Transverse colon (tissue), 3 donors: Measurements from ENCODE around the gene C16orf86.

Source experiments
- EP300 ChIP-seq: sonication (generic); formaldehyde crosslinking; IDR thresholded peaks from one replicate; pipeline ENCODE4 v1.6.1; 2017; ENCODE audit warnings: antibody characterized with exemption, low read depth
- POLR2A ChIP-seq: fragments of 450-650 bp; IDR thresholded peaks from one replicate; pipeline ENCODE4 v1.6.1; 2016; ENCODE audit warnings: antibody characterized with exemption, mild to moderate bottlenecking, moderate library complexity
- TF ChIP-seq, protein P1 (sequence below), 5 experiments: fragments of 200-600 bp in 3 of 5; fragments of 450-650 bp in 2 of 5; sonication (generic) in 3 of 5; IDR thresholded peaks; 1 replicate in 2 of 5; 2 replicates in 3 of 5; pipeline ENCODE4 v1.5.1; 2016 to 2017; ENCODE audit warnings: antibody characterized with exemption in 5 of 5, inconsistent platforms in 3 of 5, mild to moderate bottlenecking in 2 of 5, moderate library complexity in 1 of 5

DNA sequence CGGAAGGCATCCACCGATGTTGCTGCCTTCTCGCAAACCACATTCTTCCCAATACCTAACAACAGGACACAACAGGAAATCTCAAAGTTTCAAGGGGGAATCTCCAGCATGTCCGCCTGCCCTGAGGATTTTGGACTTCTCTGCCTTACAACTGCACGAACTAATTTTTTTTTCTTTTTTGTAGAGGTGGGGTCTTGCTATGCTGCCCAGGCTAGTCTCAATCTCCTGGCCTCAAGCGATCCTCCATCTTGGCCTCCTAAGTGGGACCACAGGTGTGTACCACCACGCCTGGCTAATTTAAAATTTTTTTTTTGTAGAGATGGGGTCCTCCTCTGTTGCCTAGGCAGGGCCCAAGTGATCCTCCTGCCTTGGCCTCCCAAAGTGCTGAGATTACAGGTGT lies 9.4 kb downstream of the C16orf86 start:
- TF ChIP-seq, protein P1, sequence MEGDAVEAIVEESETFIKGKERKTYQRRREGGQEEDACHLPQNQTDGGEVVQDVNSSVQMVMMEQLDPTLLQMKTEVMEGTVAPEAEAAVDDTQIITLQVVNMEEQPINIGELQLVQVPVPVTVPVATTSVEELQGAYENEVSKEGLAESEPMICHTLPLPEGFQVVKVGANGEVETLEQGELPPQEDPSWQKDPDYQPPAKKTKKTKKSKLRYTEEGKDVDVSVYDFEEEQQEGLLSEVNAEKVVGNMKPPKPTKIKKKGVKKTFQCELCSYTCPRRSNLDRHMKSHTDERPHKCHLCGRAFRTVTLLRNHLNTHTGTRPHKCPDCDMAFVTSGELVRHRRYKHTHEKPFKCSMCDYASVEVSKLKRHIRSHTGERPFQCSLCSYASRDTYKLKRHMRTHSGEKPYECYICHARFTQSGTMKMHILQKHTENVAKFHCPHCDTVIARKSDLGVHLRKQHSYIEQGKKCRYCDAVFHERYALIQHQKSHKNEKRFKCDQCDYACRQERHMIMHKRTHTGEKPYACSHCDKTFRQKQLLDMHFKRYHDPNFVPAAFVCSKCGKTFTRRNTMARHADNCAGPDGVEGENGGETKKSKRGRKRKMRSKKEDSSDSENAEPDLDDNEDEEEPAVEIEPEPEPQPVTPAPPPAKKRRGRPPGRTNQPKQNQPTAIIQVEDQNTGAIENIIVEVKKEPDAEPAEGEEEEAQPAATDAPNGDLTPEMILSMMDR (IDR thresholded peaks at IDR 0.05) = no peak
- TF ChIP-seq EP300 (no peak), POLR2A (no peak)
